ENCODE measurements around the gene B3GALT5. TPM values are rescaled to one million over a fixed set of nuclear protein-coding genes. Genes with fewer than 3 reads are reported as not detected.

The B3GALT5 gene
- polyA plus RNA-seq, 3 donors = not detected

GRCh38 chr21:39673163-39673562 is 60.4 kb downstream of the B3GALT5 start:
- TF ChIP-seq, protein P1, sequence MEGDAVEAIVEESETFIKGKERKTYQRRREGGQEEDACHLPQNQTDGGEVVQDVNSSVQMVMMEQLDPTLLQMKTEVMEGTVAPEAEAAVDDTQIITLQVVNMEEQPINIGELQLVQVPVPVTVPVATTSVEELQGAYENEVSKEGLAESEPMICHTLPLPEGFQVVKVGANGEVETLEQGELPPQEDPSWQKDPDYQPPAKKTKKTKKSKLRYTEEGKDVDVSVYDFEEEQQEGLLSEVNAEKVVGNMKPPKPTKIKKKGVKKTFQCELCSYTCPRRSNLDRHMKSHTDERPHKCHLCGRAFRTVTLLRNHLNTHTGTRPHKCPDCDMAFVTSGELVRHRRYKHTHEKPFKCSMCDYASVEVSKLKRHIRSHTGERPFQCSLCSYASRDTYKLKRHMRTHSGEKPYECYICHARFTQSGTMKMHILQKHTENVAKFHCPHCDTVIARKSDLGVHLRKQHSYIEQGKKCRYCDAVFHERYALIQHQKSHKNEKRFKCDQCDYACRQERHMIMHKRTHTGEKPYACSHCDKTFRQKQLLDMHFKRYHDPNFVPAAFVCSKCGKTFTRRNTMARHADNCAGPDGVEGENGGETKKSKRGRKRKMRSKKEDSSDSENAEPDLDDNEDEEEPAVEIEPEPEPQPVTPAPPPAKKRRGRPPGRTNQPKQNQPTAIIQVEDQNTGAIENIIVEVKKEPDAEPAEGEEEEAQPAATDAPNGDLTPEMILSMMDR (IDR thresholded peaks at IDR 0.05) = no peak

DNA sequence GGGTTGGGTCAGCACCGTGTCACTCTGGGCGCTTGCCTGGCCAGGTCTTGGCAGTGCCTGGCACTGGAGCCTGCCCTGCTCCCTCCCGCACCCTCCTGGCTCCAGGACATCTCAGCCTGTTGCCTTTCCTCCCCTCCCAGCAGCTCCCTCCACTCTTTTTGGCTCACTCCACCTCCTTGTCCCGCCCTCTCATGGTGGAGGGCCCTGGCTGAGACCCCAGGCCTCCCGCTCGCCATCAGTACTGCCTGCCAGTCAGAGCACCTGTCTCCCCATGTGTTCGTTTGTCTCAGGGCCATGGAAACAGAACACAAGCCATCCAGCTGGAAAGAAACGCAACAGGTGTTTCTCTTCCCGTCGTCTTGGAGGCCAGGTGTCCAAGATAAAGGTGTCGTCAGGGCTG is 61.0 kb downstream of the B3GALT5 start:
- H3K4me1 Mint-ChIP-seq = no peaks in the 10 kb centered on the region
- no peaks in the 10 kb centered on the region for H3K27me3 ChIP-seq (ENCODE audit: control insufficient read depth in 2 of 2, insufficient read depth in 2 of 2, low read length in 2 of 2)

More at GRCh38 chr21:39673163-39673562, 60.4 kb downstream of the B3GALT5 start:
- Histone ChIP-seq H3K27ac (ENCODE audit: low read depth in 1 of 2, low read length in 2 of 2) (no peak overlapping the region), H3K9ac (ENCODE audit: insufficient read depth, low read length, poor library complexity, severe bottlenecking) (no peak overlapping the region), H3K4me2 (replicated peaks; ENCODE audit: extremely low read depth, low read length, poor library complexity, severe bottlenecking) (no peak overlapping the region), H3K4me3 (replicated peaks in 1 of 3; ENCODE audit: low read depth in 2 of 3, low read length in 3 of 3) (no peak overlapping the region), H3K27me3 (ENCODE audit: control insufficient read depth in 2 of 2, insufficient read depth in 2 of 2, low read length in 2 of 2) (no peaks in the 10 kb centered on the region), H3K79me2 (ENCODE audit: insufficient read depth, low read length) (no peaks in the 10 kb centered on the region), H3K4me1 (ENCODE audit: control insufficient read depth in 1 of 2, insufficient read depth in 2 of 2, low read length in 2 of 2) (no peaks in the 10 kb centered on the region), H4K20me1 (ENCODE audit: insufficient read depth, low read length) (no peaks in the 10 kb centered on the region), H3K36me3 (replicated peaks in 1 of 2; ENCODE audit: control insufficient read depth in 1 of 2, insufficient read depth in 2 of 2, low read length in 2 of 2) (no peaks in the 10 kb centered on the region), H2AFZ (ENCODE audit: insufficient read depth, low read depth, low read length, poor library complexity, severe bottlenecking) (no peak overlapping the region), H3K9me3 (replicated peaks in 1 of 2; ENCODE audit: control insufficient read depth in 1 of 2, insufficient read depth in 1 of 2, low read length in 2 of 2) (no peaks in the 10 kb centered on the region)
- DNase-seq = no peak
- Mint-ChIP-seq H3K9me3 (peaks cover 0 to 9% (median 2%) of the 10 kb centered on the region in 7 donors), H3K4me1 (no peaks in the 10 kb centered on the region), H3K27ac (no peak overlapping the region), H3K4me3 (no peak overlapping the region), H3K27me3 (ENCODE audit: low read depth in 3 of 3) (peaks cover 1 to 2% (median 2%) of the 10 kb centered on the region in 3 donors), H3K36me3 (no peaks in the 10 kb centered on the region)
- WGBS (ENCODE audit: insufficient coverage) = 96% methylated on average over 4 of the region's 9 CpGs
- intact Hi-C loops (cut with micrococcal nuclease) = no loop called here

More for the DNA sequence above, 61.0 kb downstream of the B3GALT5 start:
- Histone ChIP-seq H3K79me2 (ENCODE audit: insufficient read depth, low read length) (no peaks in the 10 kb centered on the region), H3K4me1 (ENCODE audit: control insufficient read depth in 1 of 2, insufficient read depth in 2 of 2, low read length in 2 of 2) (no peaks in the 10 kb centered on the region), H3K4me3 (replicated peaks in 1 of 3; ENCODE audit: low read depth in 2 of 3, low read length in 3 of 3) (no peak overlapping the region), H3K4me2 (replicated peaks; ENCODE audit: extremely low read depth, low read length, poor library complexity, severe bottlenecking) (no peak overlapping the region), H3K36me3 (replicated peaks in 1 of 2; ENCODE audit: control insufficient read depth in 1 of 2, insufficient read depth in 2 of 2, low read length in 2 of 2) (no peaks in the 10 kb centered on the region), H3K9me3 (replicated peaks in 1 of 2; ENCODE audit: control insufficient read depth in 1 of 2, insufficient read depth in 1 of 2, low read length in 2 of 2) (peaks cover 0 to 3% of the 10 kb centered on the region in 2 donors), H2AFZ (ENCODE audit: insufficient read depth, low read depth, low read length, poor library complexity, severe bottlenecking) (no peak overlapping the region), H4K20me1 (ENCODE audit: insufficient read depth, low read length) (no peaks in the 10 kb centered on the region), H3K27ac (ENCODE audit: low read depth in 1 of 2, low read length in 2 of 2) (no peak overlapping the region), H3K9ac (ENCODE audit: insufficient read depth, low read length, poor library complexity, severe bottlenecking) (no peak overlapping the region)
- intact Hi-C loops (cut with micrococcal nuclease) = no loop called here
- no peak overlapping the region for H3K4me3 Mint-ChIP-seq
- no peak overlapping the region for H3K27ac Mint-ChIP-seq
- 89% methylated on average over 10 of the region's 11 CpGs for WGBS (ENCODE audit: insufficient coverage)
- TF ChIP-seq, protein P1 (IDR thresholded peaks at IDR 0.05) = no peak
- DNase-seq = no peak
- H3K27me3 Mint-ChIP-seq (ENCODE audit: low read depth in 3 of 3) = peaks cover 1 to 2% (median 2%) of the 10 kb centered on the region in 3 donors
- H3K9me3 Mint-ChIP-seq = peaks cover 0 to 9% (median 2%) of the 10 kb centered on the region in 7 donors
- H3K36me3 Mint-ChIP-seq = no peaks in the 10 kb centered on the region
